HepG2 (cell line): ENCODE results near the gene RHOC. TPM values are rescaled to one million over a fixed set of nuclear protein-coding genes. Genes with fewer than 3 reads are reported as not detected.

Experiments
- ATAC-seq: fragments of 200-7000 bp; cut with Tn5 transposase; 3 replicates; pipeline ENCODE4 v1.9.1; 2020; ENCODE audit warnings: mild to moderate bottlenecking, moderate library complexity
- BruUV-seq: library from RNA; stranded (reverse); fragments of 400-500 nt; replicated peaks from 2 replicates; lab custom pipeline; 2021; lab: Mats Ljungman, UMichigan
- CTCF ChIA-PET: fragments of 300-600 bp; formaldehyde crosslinking; extraction: SDS; loops from one replicate; lab custom pipeline; 2021; ENCODE audit warnings: low total read pairs, inconsistent platforms, low intra/inter-chr PET ratio; lab: Yijun Ruan, JAX
- POLR2A ChIA-PET: fragments of 350-600 bp; sonication (Branson Sonifier 250); formaldehyde crosslinking; loops from one replicate; lab custom pipeline; 2020; ENCODE audit warnings: antibody characterized with exemption, inconsistent platforms; lab: Yijun Ruan, JAX
- DNase-seq: peaks from one replicate; pipeline ENCODE4 v3.0.0-alpha.2; 2015; ENCODE audit warnings: low spot score
- FAIRE-seq: peaks from 3 replicates; lab custom pipeline; 2011; peaks lifted over from hg19 to GRCh38; lab: Jason Lieb, UNC
- H2AFZ ChIP-seq: one replicate; pipeline ENCODE4 v1.6.1; 2011; ENCODE audit warnings: low read length, inconsistent platforms
- H3K27ac ChIP-seq: fragments of 300-600 bp; 3 replicates; pipeline ENCODE4 v1.8.0; 2011; ENCODE audit warnings: mixed run types, mild to moderate bottlenecking, mixed read lengths, low read length, inconsistent platforms; ENCODE audit not compliant: insufficient read depth; ENCODE audit errors: extremely low read length
- H3K27me3 ChIP-seq, 2 experiments: fragments of 200-600 bp in 1 of 2; 2 replicates in 1 of 2; 3 replicates in 1 of 2; pipeline versions ENCODE4 v1.6.0 to v1.8.0; 2011; ENCODE audit warnings: low read length in 2 of 2, mild to moderate bottlenecking in 2 of 2, moderate library complexity in 2 of 2, inconsistent platforms in 1 of 2; ENCODE audit not compliant: insufficient read depth in 2 of 2, control insufficient read depth in 1 of 2
- H3K36me3 ChIP-seq, 2 experiments: fragments of 200-600 bp in 1 of 2; replicated peaks in 1 of 2; 2 replicates in 1 of 2; 3 replicates in 1 of 2; pipeline versions ENCODE4 v1.5.1 to v1.8.0; 2011; ENCODE audit warnings: low read length in 2 of 2, inconsistent platforms in 1 of 2; ENCODE audit not compliant: insufficient read depth in 2 of 2, control insufficient read depth in 1 of 2
- H3K4me1 ChIP-seq: 2 replicates; pipeline ENCODE4 v1.5.1; 2012; ENCODE audit warnings: low read length, inconsistent platforms; ENCODE audit not compliant: insufficient read depth
- H3K4me2 ChIP-seq: 2 replicates; pipeline ENCODE4 v1.6.0; 2011; ENCODE audit warnings: low read depth, low read length, inconsistent platforms
- H3K4me3 ChIP-seq, 3 experiments: fragments of 200-600 bp in 1 of 3; sonication (generic), shearing (Covaris generic) in 1 of 3; replicated peaks in 1 of 3; 2 replicates each; pipeline ENCODE4 v1.5.1; 2011 to 2016; ENCODE audit warnings: low read length in 3 of 3, inconsistent platforms in 2 of 3, low read depth in 2 of 3, mild to moderate bottlenecking in 2 of 3, control low read depth in 1 of 3, mixed read lengths in 1 of 3; ENCODE audit not compliant: insufficient read depth in 1 of 3
- H3K79me2 ChIP-seq: one replicate; pipeline ENCODE4 v1.6.1; 2011; ENCODE audit warnings: low read length, inconsistent platforms; ENCODE audit not compliant: insufficient read depth
- H3K9ac ChIP-seq: 2 replicates; pipeline ENCODE4 v1.6.0; 2011; ENCODE audit warnings: mild to moderate bottlenecking, low read depth, low read length, inconsistent platforms; ENCODE audit not compliant: insufficient read depth
- H3K9me3 ChIP-seq: 2 replicates; pipeline ENCODE4 v1.5.1; 2012; ENCODE audit warnings: mild to moderate bottlenecking, low read length
- H4K20me1 ChIP-seq: 2 replicates; pipeline ENCODE4 v1.6.0; 2011; ENCODE audit warnings: inconsistent platforms, mild to moderate bottlenecking, low read length, moderate library complexity; ENCODE audit not compliant: insufficient read depth
- BORCS8-MEF2B ChIP-seq: sonication (generic); formaldehyde crosslinking; IDR thresholded peaks from 2 replicates; pipeline ENCODE4 v1.8.0; 2022; ENCODE audit warnings: mild to moderate bottlenecking, missing genetic modification reagents
- CENPBD1 ChIP-seq: sonication (generic); formaldehyde crosslinking; IDR thresholded peaks from 2 replicates; pipeline ENCODE4 v1.8.0; 2022; ENCODE audit warnings: missing genetic modification reagents, low read depth, mild to moderate bottlenecking, borderline replicate concordance
- HES4 ChIP-seq: sonication (generic); formaldehyde crosslinking; IDR thresholded peaks from 2 replicates; pipeline ENCODE4 v1.9.0; 2021; ENCODE audit warnings: mild to moderate bottlenecking, missing genetic modification reagents, borderline replicate concordance
- IKZF4 ChIP-seq: sonication (generic); formaldehyde crosslinking; IDR thresholded peaks from 2 replicates; pipeline ENCODE4 v1.5.1; 2020; ENCODE audit warnings: borderline replicate concordance, mild to moderate bottlenecking, low read depth, missing genetic modification reagents; ENCODE audit errors: not compliant biosample characterization
- MIER2 ChIP-seq: IDR thresholded peaks from 2 replicates; pipeline ENCODE4 v1.6.1; 2016; ENCODE audit warnings: missing biosample characterization, missing genetic modification reagents
- NCOA1 ChIP-seq: sonication (generic); formaldehyde crosslinking; IDR thresholded peaks from 2 replicates; pipeline ENCODE4 v1.9.0; 2021; ENCODE audit warnings: missing genetic modification reagents
- NCOR1 ChIP-seq: fragments of 200-600 bp; sonication (generic); IDR thresholded peaks from 2 replicates; pipeline ENCODE4 v1.7.0; 2017; ENCODE audit warnings: antibody characterized with exemption, low read length, borderline replicate concordance
- ZNF605 ChIP-seq: sonication (generic); formaldehyde crosslinking; IDR thresholded peaks from 2 replicates; pipeline ENCODE4 v1.8.0; 2022; ENCODE audit warnings: mild to moderate bottlenecking, missing genetic modification reagents
- ZNF746 ChIP-seq: sonication (generic); formaldehyde crosslinking; IDR thresholded peaks from 2 replicates; pipeline ENCODE4 v1.8.0; 2022; ENCODE audit warnings: mild to moderate bottlenecking, missing genetic modification reagents
- ZNF788 ChIP-seq: sonication (generic); formaldehyde crosslinking; IDR thresholded peaks from 2 replicates; pipeline ENCODE4 v1.5.0; 2020; ENCODE audit warnings: mild to moderate bottlenecking, missing genetic modification reagents, borderline replicate concordance
- WGBS: methylation state at CpG from one replicate; pipeline ENCODE4 v1.1.6; 2017; ENCODE audit warnings: low lambda C conversion rate; 5-methylcytosine and 5-hydroxymethylcytosine counted together
- in situ Hi-C: cut with HindIII; loops from 2 replicates; pipeline ENCODE4 v1.10.0; 2017; ENCODE audit warnings: low pct_unique_long_range_greater_than_20kb; ENCODE audit not compliant: extremely low pct_ligation_motif_present
- intact Hi-C: fragments of 100-400 bp; cut with micrococcal nuclease; formaldehyde crosslinking; loops from one replicate; pipeline ENCODE4 v1.10.0; 2022; ENCODE audit not compliant: unreplicated experiment
- polyA plus RNA-seq, 8 experiments: library from polyadenylated mRNA; depleted of rRNA in 3 of 8; stranded (reverse) in 7 of 8; unstranded in 1 of 8; fragments of >200 nt; fragmentation: Illumina TruSeq in 4 of 8; extraction: Trizol in 4 of 8; gene quantifications; 2 replicates each; pipeline versions ENCODE4 v1.2.1 to v1.2.3, GENCODE V29; 2011 to 2016; ENCODE audit warnings: low read depth in 4 of 8, missing spikeins in 1 of 8, mixed read lengths in 1 of 8; ENCODE audit not compliant: insufficient read depth in 1 of 8
- total RNA-seq, 5 experiments: library from RNA; depleted of rRNA; stranded (reverse); fragments of >200 nt; fragmentation: Illumina TruSeq; extraction: Trizol; gene quantifications; 2 replicates each; pipeline ENCODE4 v1.2.3, GENCODE V29; 2016; ENCODE audit warnings: low read depth in 1 of 5
- TF ChIP-seq, protein P1 (sequence below), 2 experiments: sonication (generic) in 1 of 2; formaldehyde crosslinking in 1 of 2; IDR thresholded peaks; 2 replicates each; pipeline versions ENCODE4 v1.6.1 to v1.9.0; 2014 to 2022; ENCODE audit warnings: antibody characterized with exemption in 1 of 2, borderline replicate concordance in 1 of 2, inconsistent platforms in 1 of 2, low read depth in 1 of 2, missing genetic modification reagents in 1 of 2

Gene RHOC
- total and polyA plus RNA-seq, 2 of the 13 experiments (the other 11 are each of a cell fraction or from before 2014, with no cell fraction given) = 64.3 to 182 TPM

GRCh38 chr1:112731451-112731850 is 24.5 kb upstream of the RHOC start:
- Histone ChIP-seq H3K4me2 (no peak overlapping the region), H3K27ac (no peak overlapping the region), H3K9me3 (no peaks in the 10 kb centered on the region)
- no TSS peak for BruUV-seq
- TF ChIP-seq CENPBD1 (CRISPR knock-in tag) (no peak), BORCS8-MEF2B (no peak), ZNF746 (CRISPR knock-in tag) (no peak), NCOR1 (no peak), IKZF4 (CRISPR knock-in tag) (no peak), ZNF788 (no peak), NCOA1 (CRISPR knock-in tag) (no peak), ZNF605 (CRISPR knock-in tag) (no peak)
- TF ChIP-seq, all 625 proteins: peak for 0
- POLR2A ChIA-PET = no interaction called here
- intact Hi-C loops = no loop called here
- Histone ChIP-seq H3K27me3 (no peaks in the 10 kb centered on the region; a peak in 1 of 5 replicates), H3K79me2 (no peaks in the 10 kb centered on the region), H3K36me3 (no peaks in the 10 kb centered on the region), H4K20me1 (no peaks in the 10 kb centered on the region), H2AFZ (no peak overlapping the region), H3K4me1 (no peaks in the 10 kb centered on the region), H3K4me3 (no peak overlapping the region), H3K9ac (no peak overlapping the region)
- no CpG with 5 or more reads among the region's 1 CpG for WGBS
- FAIRE-seq (no peak), DNase-seq (no peak), ATAC-seq (no peak)
- in situ Hi-C loops = no loop called here
- CTCF ChIA-PET = no interaction called here

GRCh38 chr1:112729909-112730308 is 23.0 kb upstream of the RHOC start:
- Histone ChIP-seq H3K79me2 (no peaks in the 10 kb centered on the region), H2AFZ (no peak overlapping the region), H3K27me3 (no peaks in the 10 kb centered on the region; a peak in 1 of 5 replicates), H4K20me1 (no peaks in the 10 kb centered on the region), H3K9me3 (no peaks in the 10 kb centered on the region), H3K9ac (no peak overlapping the region), H3K27ac (no peak overlapping the region), H3K36me3 (no peaks in the 10 kb centered on the region), H3K4me2 (no peak overlapping the region), H3K4me3 (no peak overlapping the region), H3K4me1 (no peaks in the 10 kb centered on the region)
- intact Hi-C loops = no loop called here
- DNase-seq = no peak
- ChIA-PET CTCF (no interaction called here), POLR2A (no interaction called here)
- no CpG with 5 or more reads among the region's 1 CpG for whole genome bisulfite sequencing
- no peak for ATAC-seq
- no peak for FAIRE-seq
- in situ Hi-C loops = no loop called here
- BruUV-seq = no TSS peak
- TF ChIP-seq MIER2 (CRISPR knock-in tag) = no peak
- no peak for TF ChIP-seq HES4 (CRISPR knock-in tag)
- TF ChIP-seq, protein P1, sequence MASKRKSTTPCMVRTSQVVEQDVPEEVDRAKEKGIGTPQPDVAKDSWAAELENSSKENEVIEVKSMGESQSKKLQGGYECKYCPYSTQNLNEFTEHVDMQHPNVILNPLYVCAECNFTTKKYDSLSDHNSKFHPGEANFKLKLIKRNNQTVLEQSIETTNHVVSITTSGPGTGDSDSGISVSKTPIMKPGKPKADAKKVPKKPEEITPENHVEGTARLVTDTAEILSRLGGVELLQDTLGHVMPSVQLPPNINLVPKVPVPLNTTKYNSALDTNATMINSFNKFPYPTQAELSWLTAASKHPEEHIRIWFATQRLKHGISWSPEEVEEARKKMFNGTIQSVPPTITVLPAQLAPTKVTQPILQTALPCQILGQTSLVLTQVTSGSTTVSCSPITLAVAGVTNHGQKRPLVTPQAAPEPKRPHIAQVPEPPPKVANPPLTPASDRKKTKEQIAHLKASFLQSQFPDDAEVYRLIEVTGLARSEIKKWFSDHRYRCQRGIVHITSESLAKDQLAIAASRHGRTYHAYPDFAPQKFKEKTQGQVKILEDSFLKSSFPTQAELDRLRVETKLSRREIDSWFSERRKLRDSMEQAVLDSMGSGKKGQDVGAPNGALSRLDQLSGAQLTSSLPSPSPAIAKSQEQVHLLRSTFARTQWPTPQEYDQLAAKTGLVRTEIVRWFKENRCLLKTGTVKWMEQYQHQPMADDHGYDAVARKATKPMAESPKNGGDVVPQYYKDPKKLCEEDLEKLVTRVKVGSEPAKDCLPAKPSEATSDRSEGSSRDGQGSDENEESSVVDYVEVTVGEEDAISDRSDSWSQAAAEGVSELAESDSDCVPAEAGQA (IDR thresholded peaks at IDR 0.05; ENCODE audit: low read depth) = no peak
- TF ChIP-seq, protein P1 (CRISPR knock-in tag; IDR thresholded peaks at IDR 0.05; ENCODE audit: borderline replicate concordance) = no peak
